ENCODE results near the gene TMEM9.
A peak's percentile ranks its signal among the peaks of the same experiment; 100 is the strongest.

TMEM9 gene

GRCh38 chr1:201127755-201128455 is 26.4 kb downstream of the TMEM9 start:
- no peak for DNase-seq (ENCODE audit: low read depth in 2 of 2)

- DNase-seq (ENCODE audit: low read depth in 2 of 2) = no peak
These were observed 27.2 kb downstream of the TMEM9 start, which contains the start of gene ASCL5 for GRCh38 chr1:201126832-201127754. ASCL5 (minus strand) TSS chr1:201127184; CDS start chr1:201115372, 11,812 bp downstream.

- no peak for DNase-seq (ENCODE audit: low read depth in 2 of 2)
These were observed 27.8 kb downstream of the TMEM9 start for GRCh38 chr1:201126463-201126831.

GRCh38 chr1:201125800-201126199 is 28.5 kb downstream of the TMEM9 start:
- DNase-seq (ENCODE audit: low read depth in 2 of 2) = no peak

GRCh38 chr1:201125019-201125418 is 29.3 kb downstream of the TMEM9 start:
- DNase-seq (ENCODE audit: low read depth in 2 of 2) = no peak

- no peak for DNase-seq (ENCODE audit: low read depth in 2 of 2)
These were observed 30.4 kb downstream of the TMEM9 start for GRCh38 chr1:201123866-201124265.

- DNase-seq (ENCODE audit: low read depth in 2 of 2) = no peak
These were observed 31.8 kb downstream of the TMEM9 start for GRCh38 chr1:201122321-201122957.

- peak in 1 of 2 donors; percentile 15 for DNase-seq (ENCODE audit: low read depth in 2 of 2)
These were observed 34.8 kb downstream of the TMEM9 start for GRCh38 chr1:201119206-201120197.

- no peak for DNase-seq (ENCODE audit: low read depth in 2 of 2)
These were observed 38.2 kb downstream of the TMEM9 start for GRCh38 chr1:201116091-201116490.

- DNase-seq (ENCODE audit: low read depth in 2 of 2) = no peak
These were observed 38.8 kb downstream of the TMEM9 start for GRCh38 chr1:201115390-201115937.

- peak; percentile 42 to 53 for DNase-seq (ENCODE audit: low read depth in 2 of 2)
These were observed 39.8 kb downstream of the TMEM9 start for GRCh38 chr1:201114245-201115131.

- no peak for DNase-seq (ENCODE audit: low read depth in 2 of 2)
These were observed 40.6 kb downstream of the TMEM9 start for GRCh38 chr1:201113451-201114244.

GRCh38 chr1:201112926-201113325 is 41.3 kb downstream of the TMEM9 start:
- DNase-seq (ENCODE audit: low read depth in 2 of 2) = no peak

- no peak for DNase-seq (ENCODE audit: low read depth in 2 of 2)
These were observed 42.0 kb downstream of the TMEM9 start, which contains the start of gene CACNA1S for GRCh38 chr1:201112173-201112731. CACNA1S (minus strand) TSS chr1:201112426; CDS start chr1:201112339, 87 bp downstream.

GRCh38 chr1:201111672-201112071 is 42.6 kb downstream of the TMEM9 start:
- no peak for DNase-seq (ENCODE audit: low read depth in 2 of 2)

GRCh38 chr1:201111156-201111555 is 43.1 kb downstream of the TMEM9 start:
- no peak for DNase-seq (ENCODE audit: low read depth in 2 of 2)

- no peak for DNase-seq (ENCODE audit: low read depth in 2 of 2)
These were observed 43.7 kb downstream of the TMEM9 start for GRCh38 chr1:201110616-201111015.

- DNase-seq (ENCODE audit: low read depth in 2 of 2) = no peak
These were observed 44.1 kb downstream of the TMEM9 start for GRCh38 chr1:201110138-201110537.
